Left ventricle myocardium inferior (tissue), 1 donor: ENCODE measurements around the gene ACTG2. TPM values are rescaled to one million over a fixed set of nuclear protein-coding genes. Genes with fewer than 3 reads are reported as not detected.
"Not testable (repeated sequence)": the region's sequence is repeated elsewhere in the genome, so short reads cannot be mapped to it uniquely, and the experiment has no call there.

Experiments used
- DNase-seq: peaks from one replicate; pipeline ENCODE4 v3.0.0-alpha.2; 2020
- H3K27ac ChIP-seq: fragments of 200-600 bp; replicated peaks from 2 replicates; pipeline ENCODE4 v1.8.0; 2021
- H3K27me3 ChIP-seq: fragments of 200-600 bp; 2 replicates; pipeline ENCODE4 v1.8.0; 2021; ENCODE audit warnings: low read depth
- H3K36me3 ChIP-seq: fragments of 200-600 bp; 2 replicates; pipeline ENCODE4 v1.8.0; 2021
- H3K4me1 ChIP-seq: fragments of 200-600 bp; 2 replicates; pipeline ENCODE4 v1.8.0; 2021
- H3K4me3 ChIP-seq: fragments of 200-600 bp; 2 replicates; pipeline ENCODE4 v1.8.0; 2021; ENCODE audit warnings: mild to moderate bottlenecking, moderate library complexity
- H3K9me3 ChIP-seq: fragments of 200-600 bp; replicated peaks from 2 replicates; pipeline ENCODE4 v1.8.0; 2021
- CTCF ChIP-seq: fragments of 200-600 bp; IDR thresholded peaks from 2 replicates; pipeline ENCODE4 v1.8.0; 2021; ENCODE audit warnings: antibody characterized with exemption, mild to moderate bottlenecking, borderline replicate concordance
- intact Hi-C: fragments of 100-400 bp; cut with micrococcal nuclease; formaldehyde crosslinking; loops from one replicate; pipeline ENCODE4 v1.11.0; 2022
- total RNA-seq: library from RNA; stranded (reverse); fragmentation: NEBNext Ultra II Directional; extraction: Animal tissue kit (Norgen Biotek cat#: 25700); gene quantifications from one replicate; pipeline ENCODE4 v1.2.1, GENCODE V29; 2021
- donor health status: DM: no; HTN: yes; CAD: no; lungs with severe emphysema.

ACTG2 gene
- total RNA-seq, 1 donor from 2014 or later: 1.6 TPM

GRCh38 chr2:73870084-73870483, 22.7 kb upstream of the ACTG2 start:
- H3K27me3 ChIP-seq: no peaks in the 10 kb centered on the region
- no peaks in the 10 kb centered on the region for H3K9me3 ChIP-seq
- H3K27ac ChIP-seq: peak overlapping the region; percentile 77
- H3K4me3 ChIP-seq: no peak overlapping the region
- DNase-seq: peak; percentile 57
- intact Hi-C loops: no loop called here
- peaks cover 15% of the 10 kb centered on the region for H3K4me1 ChIP-seq
- peaks cover 21% of the 10 kb centered on the region for H3K36me3 ChIP-seq
- no peak for TF ChIP-seq CTCF

- H3K9me3 ChIP-seq: no peaks in the 10 kb centered on the region
- no peak overlapping the region for H3K27ac ChIP-seq
- H3K4me1 ChIP-seq: no peaks in the 10 kb centered on the region
- H3K36me3 ChIP-seq: no peaks in the 10 kb centered on the region
- intact Hi-C loops: no loop called here
- no peak for TF ChIP-seq CTCF
- no peak overlapping the region for H3K4me3 ChIP-seq
- no peak for DNase-seq
- H3K27me3 ChIP-seq: no peaks in the 10 kb centered on the region
Measured at GRCh38 chr2:73877071-73877802, 15.6 kb upstream of the ACTG2 start.

- DNase-seq, H3K4me3 ChIP-seq, H3K4me1 ChIP-seq, H3K9me3 ChIP-seq, H3K27me3 ChIP-seq, intact Hi-C loops, H3K36me3 ChIP-seq, H3K27ac ChIP-seq: not testable (repeated sequence)
Measured at GRCh38 chr2:73877984-73878383, 14.8 kb upstream of the ACTG2 start.

- no peak for DNase-seq
- no peaks in the 10 kb centered on the region for H3K9me3 ChIP-seq
- no peaks in the 10 kb centered on the region for H3K4me1 ChIP-seq
- no peak overlapping the region for H3K27ac ChIP-seq
- peaks cover 11% of the 10 kb centered on the region for H3K27me3 ChIP-seq
- intact Hi-C loops: no loop called here
- no peaks in the 10 kb centered on the region for H3K36me3 ChIP-seq
- H3K4me3 ChIP-seq: no peak overlapping the region
- TF ChIP-seq CTCF: no peak
Measured at GRCh38 chr2:73885406-73885805, 7.4 kb upstream of the ACTG2 start.

GRCh38 chr2:73886357-73886756, 6.5 kb upstream of the ACTG2 start:
- Histone ChIP-seq H3K4me1 (no peaks in the 10 kb centered on the region), H3K4me3 (no peak overlapping the region), H3K27me3 (peaks cover 16% of the 10 kb centered on the region), H3K27ac (no peak overlapping the region), H3K9me3 (no peaks in the 10 kb centered on the region), H3K36me3 (no peaks in the 10 kb centered on the region)
- intact Hi-C loops: no loop called here
- DNase-seq: no peak
- no peak for TF ChIP-seq CTCF

- H3K9me3 ChIP-seq, intact Hi-C loops, DNase-seq, H3K36me3 ChIP-seq, H3K27ac ChIP-seq, H3K4me3 ChIP-seq, H3K4me1 ChIP-seq: not testable (repeated sequence)
- H3K27me3 ChIP-seq: peaks cover 18% of the 10 kb centered on the region
Measured at GRCh38 chr2:73887596-73888353, 5.0 kb upstream of the ACTG2 start.
